Choroid plexus epithelial cell (primary cell): ENCODE results near the gene SLC9A8.

Experiments
- DNase-seq: peaks from one replicate; pipeline ENCODE4 v3.0.0-alpha.2; 2010; ENCODE audit warnings: low read depth
- H3K4me3 ChIP-seq: 2 replicates; pipeline ENCODE4 v1.5.1; 2011; ENCODE audit warnings: low read depth, mild to moderate bottlenecking, control low read depth, low read length, moderate library complexity
- TF ChIP-seq, protein P1 (sequence below): conservative IDR thresholded peaks from 2 replicates; pipeline ENCODE4 v1.5.1; 2011; ENCODE audit warnings: low read depth, mild to moderate bottlenecking, control low read depth, inconsistent platforms, low read length, moderate library complexity

Gene SLC9A8

DNA sequence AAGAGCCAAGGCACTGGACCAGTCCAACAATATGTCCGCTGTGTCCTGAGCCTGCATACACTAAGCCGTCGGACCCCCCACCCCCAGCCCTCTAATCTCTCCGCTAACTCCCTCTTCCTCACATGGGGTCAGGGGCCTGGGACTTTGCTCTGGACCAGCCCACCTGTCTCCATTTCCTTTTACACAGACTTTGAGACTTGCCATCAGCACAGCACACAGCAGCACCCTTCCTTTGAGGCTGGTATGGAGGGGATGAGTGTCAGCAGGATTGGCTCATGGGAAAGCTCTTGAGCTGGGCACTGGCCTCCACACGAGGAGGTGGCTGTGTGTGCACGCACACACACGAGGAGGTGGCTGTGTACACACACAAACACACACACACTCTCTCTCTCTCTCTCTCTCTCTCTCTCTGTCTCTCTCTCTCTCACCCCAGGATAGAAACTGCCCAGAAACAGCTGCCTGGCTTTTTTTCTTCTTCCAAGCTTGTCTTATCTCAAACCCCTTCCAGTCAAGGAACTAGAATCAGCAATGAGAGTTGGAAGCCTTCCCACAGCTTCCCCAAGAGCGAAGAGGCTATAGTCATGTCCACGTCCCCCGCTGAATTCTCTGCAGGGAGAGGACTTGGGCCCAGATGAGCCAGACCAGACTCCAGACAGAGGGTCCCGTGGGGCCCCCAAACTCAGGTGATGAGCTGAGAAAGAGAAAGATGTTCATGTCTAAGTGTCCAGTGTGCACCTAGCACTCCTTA, 18.6 kb downstream of the SLC9A8 start:
- DNase-seq = peak; percentile 76
- TF ChIP-seq, protein P1, sequence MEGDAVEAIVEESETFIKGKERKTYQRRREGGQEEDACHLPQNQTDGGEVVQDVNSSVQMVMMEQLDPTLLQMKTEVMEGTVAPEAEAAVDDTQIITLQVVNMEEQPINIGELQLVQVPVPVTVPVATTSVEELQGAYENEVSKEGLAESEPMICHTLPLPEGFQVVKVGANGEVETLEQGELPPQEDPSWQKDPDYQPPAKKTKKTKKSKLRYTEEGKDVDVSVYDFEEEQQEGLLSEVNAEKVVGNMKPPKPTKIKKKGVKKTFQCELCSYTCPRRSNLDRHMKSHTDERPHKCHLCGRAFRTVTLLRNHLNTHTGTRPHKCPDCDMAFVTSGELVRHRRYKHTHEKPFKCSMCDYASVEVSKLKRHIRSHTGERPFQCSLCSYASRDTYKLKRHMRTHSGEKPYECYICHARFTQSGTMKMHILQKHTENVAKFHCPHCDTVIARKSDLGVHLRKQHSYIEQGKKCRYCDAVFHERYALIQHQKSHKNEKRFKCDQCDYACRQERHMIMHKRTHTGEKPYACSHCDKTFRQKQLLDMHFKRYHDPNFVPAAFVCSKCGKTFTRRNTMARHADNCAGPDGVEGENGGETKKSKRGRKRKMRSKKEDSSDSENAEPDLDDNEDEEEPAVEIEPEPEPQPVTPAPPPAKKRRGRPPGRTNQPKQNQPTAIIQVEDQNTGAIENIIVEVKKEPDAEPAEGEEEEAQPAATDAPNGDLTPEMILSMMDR = no peak
- no peak overlapping the region for H3K4me3 ChIP-seq

DNA sequence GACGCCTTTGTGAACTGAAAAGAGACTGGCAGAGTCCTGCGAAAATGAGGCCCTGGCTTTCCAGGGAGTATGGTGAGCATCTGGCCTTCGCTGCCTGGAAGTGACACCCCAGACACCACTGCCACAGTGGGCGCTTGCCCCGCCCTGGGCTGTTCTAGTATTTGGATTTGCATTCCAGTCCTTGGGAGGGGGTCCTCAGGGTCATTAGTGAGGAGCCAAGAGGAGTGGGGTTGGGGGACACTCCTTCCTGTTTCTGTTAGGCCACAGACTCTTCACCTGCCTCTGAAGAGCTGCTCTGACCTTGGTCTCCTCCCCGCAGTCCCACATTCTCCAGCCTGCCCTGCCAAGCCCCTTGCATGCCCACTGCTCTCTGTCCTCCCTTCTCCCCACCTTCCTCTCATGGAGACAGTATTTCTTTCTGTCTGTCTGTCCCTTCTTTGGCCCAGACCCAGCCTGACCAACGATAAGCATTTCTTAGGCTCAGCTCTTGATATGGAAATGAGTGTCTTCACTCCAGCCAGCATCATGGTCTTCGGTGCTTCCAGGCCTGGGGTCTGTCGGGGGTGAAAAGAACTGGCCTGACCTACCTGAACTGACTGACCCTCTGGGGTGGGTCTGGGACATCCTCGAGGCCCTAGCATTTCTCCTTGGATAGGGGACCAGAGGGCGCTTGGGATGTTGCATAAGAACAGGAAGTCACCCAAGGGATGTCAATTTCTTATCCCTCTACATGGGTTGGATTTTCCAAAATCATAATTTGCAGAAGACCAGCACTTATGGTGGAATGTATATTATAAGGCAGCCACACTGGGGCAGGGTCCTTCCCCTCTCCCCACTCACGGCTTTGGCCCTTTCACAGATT, 19.4 kb downstream of the SLC9A8 start:
- no peak overlapping the region for H3K4me3 ChIP-seq
- DNase-seq = no peak
- TF ChIP-seq, protein P1 = no peak

DNA sequence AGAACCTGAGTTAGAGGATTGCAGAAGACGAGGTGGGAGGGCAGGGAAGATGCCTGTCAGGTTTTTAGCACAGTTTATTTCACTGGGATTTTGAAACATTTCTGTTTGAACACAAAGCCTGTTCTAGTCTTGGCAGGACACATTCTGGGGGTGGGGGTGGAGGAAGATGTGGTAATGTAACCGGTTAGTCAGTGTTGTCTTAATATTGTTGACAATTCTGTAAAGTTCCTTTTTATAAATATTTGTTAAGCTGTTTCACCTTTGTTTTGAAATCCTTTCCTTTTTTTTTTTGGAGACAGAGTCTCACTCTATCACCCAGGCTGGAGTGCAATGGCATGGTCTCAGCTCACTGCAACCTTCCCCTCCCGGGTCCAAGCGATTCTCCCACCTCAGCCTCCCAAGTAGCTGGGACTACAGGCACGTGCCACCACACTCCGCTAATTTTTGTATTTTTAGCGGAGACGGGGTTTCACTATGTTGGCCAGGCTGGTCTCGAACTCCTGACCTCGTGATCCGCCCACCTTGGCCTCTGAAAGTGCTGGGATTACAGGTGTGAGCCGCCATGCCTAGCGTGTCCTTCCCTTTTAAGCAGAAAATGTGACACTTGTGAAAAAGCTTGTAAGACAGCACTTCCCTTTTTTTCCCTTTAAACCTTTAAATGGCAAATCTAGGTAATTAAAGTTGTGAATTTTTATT, 20.2 kb downstream of the SLC9A8 start:
- DNase-seq = peak; percentile 76
- TF ChIP-seq, protein P1 = no peak
- H3K4me3 ChIP-seq = no peak overlapping the region

DNA sequence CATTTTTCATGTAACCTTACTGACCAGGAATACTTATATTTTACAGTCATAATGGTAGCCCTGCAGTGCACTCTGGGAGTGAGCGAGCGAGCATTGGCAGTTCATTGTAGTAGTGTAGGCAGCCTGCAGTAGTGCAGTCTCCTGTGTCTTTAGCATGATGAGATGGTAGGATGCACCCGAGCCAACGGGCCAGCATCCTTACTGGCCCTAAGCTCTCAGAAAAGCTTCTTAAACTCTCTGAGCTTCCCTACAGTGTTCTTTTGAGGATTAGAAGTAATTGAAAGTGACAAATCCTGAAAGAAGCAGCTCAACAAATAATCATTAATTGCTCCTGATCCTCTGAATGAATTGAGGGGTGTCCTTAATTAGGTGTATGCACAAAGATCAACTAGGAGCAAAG, 20.9 kb downstream of the SLC9A8 start:
- TF ChIP-seq, protein P1 = no peak
- DNase-seq = no peak
- no peak overlapping the region for H3K4me3 ChIP-seq

DNA sequence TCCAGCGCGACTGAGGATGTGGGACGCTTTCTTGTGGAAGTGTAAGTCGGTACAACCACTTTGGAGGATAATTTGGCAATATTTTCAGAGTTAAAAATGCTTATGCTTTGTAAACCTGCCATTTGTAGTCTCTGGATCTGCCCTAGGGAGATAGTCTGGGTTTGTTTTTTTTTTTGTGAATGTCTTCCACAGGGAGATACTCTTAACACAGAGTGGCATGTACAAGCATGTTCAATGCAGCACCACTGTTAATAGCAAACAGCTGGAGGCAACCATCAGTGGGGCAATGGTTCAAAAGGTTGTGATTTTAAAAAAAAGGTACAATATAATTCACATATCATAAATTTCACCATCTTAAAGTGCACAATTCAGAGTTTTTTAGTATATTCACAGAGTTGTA, 22.4 kb downstream of the SLC9A8 start:
- TF ChIP-seq, protein P1 = no peak
- H3K4me3 ChIP-seq = no peak overlapping the region
- no peak for DNase-seq

DNA sequence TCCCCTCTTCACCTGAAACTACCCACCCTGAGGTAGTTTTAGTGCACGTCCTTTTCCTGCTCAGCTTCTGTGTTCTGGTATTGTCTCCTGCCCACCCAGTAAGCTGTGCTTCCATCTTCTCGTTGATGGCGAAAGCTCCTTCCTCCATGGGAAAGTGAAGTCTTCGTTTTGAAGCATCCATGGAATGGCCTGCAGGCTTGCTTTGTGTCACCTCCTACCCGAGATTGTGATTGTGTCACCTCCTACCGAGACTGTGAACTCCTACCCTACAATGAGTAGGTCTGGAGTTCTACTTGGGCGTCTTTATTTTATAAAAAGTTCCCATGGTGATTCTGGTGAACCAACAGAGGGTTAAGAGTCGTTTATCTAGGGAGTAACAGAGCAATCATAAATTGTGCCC, 25.9 kb downstream of the SLC9A8 start:
- TF ChIP-seq, protein P1 = no peak
- no peak overlapping the region for H3K4me3 ChIP-seq
- no peak for DNase-seq
